ENCODE measurements around the gene ERFE. TPM values are rescaled to one million over a fixed set of nuclear protein-coding genes. Genes with fewer than 3 reads are reported as not detected.
A peak's percentile ranks its signal among the peaks of the same experiment; 100 is the strongest.

Gene ERFE
- total RNA-seq, 1 donor from 2014 or later = 2.6 TPM

DNA sequence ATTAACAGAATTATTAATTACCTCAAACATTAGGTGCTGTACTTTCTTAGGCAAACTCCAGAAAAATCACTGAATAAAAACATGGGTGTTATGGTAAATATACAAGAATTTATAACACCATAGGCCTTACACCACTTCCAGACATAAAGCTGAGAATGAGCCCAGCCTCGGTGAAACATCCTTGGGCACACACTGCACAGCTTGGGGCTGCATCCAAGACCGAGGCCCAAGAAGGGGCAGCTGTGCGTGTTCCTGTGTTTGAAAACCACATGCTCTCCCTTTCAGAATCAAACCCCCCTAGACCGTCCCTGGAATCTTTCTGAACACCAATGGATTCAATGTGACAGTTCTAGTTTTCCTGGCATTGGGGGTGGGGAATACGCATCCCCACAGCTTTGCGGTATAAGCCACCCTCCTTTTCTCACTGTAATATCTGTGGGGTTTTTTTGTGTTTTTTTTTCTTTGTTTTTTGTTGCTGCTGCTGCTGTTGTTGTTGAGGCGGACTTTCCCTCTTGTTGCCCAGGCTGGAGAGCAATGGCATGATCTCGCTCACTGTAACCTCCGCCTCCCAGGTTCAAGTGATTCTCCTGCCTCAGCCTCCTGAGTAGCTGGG, 12.9 kb downstream of the ERFE start:
- Mint-ChIP-seq H3K36me3 (ENCODE audit: low read depth) (peaks cover 23% of the 10 kb centered on the region), H3K4me3 (no peak overlapping the region), H3K9me3 (no peaks in the 10 kb centered on the region), H3K27ac (ENCODE audit: unreplicated experiment) (peak overlapping the region; percentile 81), H3K4me1 (no peaks in the 10 kb centered on the region), H3K27me3 (ENCODE audit: low read depth) (peaks cover 3% of the 10 kb centered on the region)
- TF ChIP-seq, protein P1, sequence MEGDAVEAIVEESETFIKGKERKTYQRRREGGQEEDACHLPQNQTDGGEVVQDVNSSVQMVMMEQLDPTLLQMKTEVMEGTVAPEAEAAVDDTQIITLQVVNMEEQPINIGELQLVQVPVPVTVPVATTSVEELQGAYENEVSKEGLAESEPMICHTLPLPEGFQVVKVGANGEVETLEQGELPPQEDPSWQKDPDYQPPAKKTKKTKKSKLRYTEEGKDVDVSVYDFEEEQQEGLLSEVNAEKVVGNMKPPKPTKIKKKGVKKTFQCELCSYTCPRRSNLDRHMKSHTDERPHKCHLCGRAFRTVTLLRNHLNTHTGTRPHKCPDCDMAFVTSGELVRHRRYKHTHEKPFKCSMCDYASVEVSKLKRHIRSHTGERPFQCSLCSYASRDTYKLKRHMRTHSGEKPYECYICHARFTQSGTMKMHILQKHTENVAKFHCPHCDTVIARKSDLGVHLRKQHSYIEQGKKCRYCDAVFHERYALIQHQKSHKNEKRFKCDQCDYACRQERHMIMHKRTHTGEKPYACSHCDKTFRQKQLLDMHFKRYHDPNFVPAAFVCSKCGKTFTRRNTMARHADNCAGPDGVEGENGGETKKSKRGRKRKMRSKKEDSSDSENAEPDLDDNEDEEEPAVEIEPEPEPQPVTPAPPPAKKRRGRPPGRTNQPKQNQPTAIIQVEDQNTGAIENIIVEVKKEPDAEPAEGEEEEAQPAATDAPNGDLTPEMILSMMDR (conservative IDR thresholded peaks at IDR 0.05) = no peak
- DNase-seq (ENCODE audit: low read depth, low spot score) = no peak

DNA sequence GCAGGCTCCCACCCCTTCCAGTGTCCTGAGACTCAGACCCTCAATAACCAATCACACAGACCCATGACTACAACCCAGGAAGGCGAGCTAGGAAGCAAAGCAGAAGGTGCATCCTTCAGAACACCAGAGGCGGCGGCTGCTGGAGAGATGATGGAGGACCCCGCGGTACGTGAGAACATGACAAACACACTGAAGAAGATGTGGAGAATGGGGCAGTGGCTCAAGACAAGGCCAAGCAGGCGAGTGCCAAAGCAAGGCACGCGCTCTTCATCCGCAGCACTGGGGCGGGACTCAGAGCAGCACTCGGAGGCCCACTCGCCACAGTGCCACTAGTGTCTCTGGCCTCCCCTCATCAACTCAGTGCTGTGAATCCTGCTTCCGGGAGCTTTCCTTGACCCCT, 13.7 kb downstream of the ERFE start:
- peak overlapping the region; percentile 83 for H3K27ac Mint-ChIP-seq (ENCODE audit: unreplicated experiment)
- peaks cover 28% of the 10 kb centered on the region for H3K36me3 Mint-ChIP-seq (ENCODE audit: low read depth)
- H3K9me3 Mint-ChIP-seq = no peaks in the 10 kb centered on the region
- H3K4me3 Mint-ChIP-seq = no peak overlapping the region
- H3K4me1 Mint-ChIP-seq = no peaks in the 10 kb centered on the region
- H3K27me3 Mint-ChIP-seq (ENCODE audit: low read depth) = peaks cover 3% of the 10 kb centered on the region
- no peak for DNase-seq (ENCODE audit: low read depth, low spot score)
- TF ChIP-seq, protein P1 (conservative IDR thresholded peaks at IDR 0.05) = no peak

DNA sequence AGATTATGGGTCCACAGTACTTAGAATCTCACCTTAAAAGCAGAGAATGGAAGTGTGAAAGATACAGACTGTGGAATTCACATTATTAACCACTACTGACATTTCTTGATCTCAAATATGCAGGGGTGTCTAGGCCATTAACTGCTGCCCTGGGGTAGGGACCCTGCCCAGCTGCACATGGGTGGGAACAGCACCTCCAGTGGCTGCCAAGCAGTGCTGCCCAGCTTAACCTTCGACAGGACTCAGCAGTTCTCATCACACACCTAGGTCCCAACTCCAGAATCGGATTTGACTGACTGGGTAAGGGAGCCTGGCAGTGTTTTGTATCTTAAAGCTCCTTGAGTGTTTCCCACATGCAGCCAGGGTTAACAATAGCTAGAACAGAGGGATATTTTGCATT, 14.9 kb downstream of the ERFE start:
- no peak for DNase-seq (ENCODE audit: low read depth, low spot score)
- Mint-ChIP-seq H3K9me3 (no peaks in the 10 kb centered on the region), H3K27ac (ENCODE audit: unreplicated experiment) (no peak overlapping the region), H3K36me3 (ENCODE audit: low read depth) (peaks cover 30% of the 10 kb centered on the region), H3K4me3 (no peak overlapping the region), H3K27me3 (ENCODE audit: low read depth) (no peaks in the 10 kb centered on the region), H3K4me1 (no peaks in the 10 kb centered on the region)
- TF ChIP-seq, protein P1 (conservative IDR thresholded peaks at IDR 0.05) = peak; percentile 40

DNA sequence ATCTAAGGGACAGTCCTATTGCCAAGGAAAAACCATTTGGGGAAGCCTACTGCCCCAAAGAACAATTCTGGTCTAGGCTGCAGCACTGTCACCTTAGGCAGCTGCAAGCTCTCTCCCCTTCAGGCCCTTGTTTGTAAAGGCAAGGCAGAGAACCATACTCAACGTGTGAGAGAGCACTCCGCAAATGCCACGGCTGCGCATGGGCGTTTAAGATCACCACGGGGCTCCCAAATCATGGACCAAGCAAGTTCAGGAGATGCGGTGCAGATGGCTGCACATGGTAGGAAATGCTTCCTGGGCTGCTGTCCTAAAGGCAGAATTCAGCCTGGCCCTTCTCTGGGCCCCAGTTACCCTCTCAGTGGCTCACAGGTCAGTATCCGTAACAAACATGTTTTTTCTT, 15.5 kb downstream of the ERFE start:
- TF ChIP-seq, protein P1 (conservative IDR thresholded peaks at IDR 0.05) = no peak
- no peak overlapping the region for H3K27ac Mint-ChIP-seq (ENCODE audit: unreplicated experiment)
- H3K27me3 Mint-ChIP-seq (ENCODE audit: low read depth) = no peaks in the 10 kb centered on the region
- no peaks in the 10 kb centered on the region for H3K9me3 Mint-ChIP-seq
- H3K4me3 Mint-ChIP-seq = no peak overlapping the region
- H3K4me1 Mint-ChIP-seq = no peaks in the 10 kb centered on the region
- no peak for DNase-seq (ENCODE audit: low read depth, low spot score)
- peaks cover 33% of the 10 kb centered on the region for H3K36me3 Mint-ChIP-seq (ENCODE audit: low read depth)

DNA sequence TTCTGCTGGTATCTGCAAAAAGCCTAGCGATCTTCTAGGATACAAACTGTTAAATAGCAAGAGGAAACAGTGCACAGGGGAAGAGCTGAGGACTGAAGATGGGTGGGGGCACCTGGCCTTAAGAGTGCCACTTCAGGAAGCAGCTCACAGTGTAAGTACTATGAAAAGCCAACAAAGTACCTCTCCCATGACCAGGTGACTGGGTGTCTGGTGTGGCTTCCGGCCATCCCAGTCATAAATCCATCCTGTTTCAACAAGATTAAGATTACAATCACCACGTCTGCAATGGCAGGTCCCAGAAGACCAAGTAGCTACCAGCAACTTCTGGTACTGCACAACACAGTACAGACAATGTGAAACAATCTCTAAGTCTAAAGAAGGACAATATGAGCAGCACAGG, 15.9 kb downstream of the ERFE start:
- TF ChIP-seq, protein P1 (conservative IDR thresholded peaks at IDR 0.05) = no peak
- DNase-seq (ENCODE audit: low read depth, low spot score) = no peak
- Mint-ChIP-seq H3K36me3 (ENCODE audit: low read depth) (peaks cover 33% of the 10 kb centered on the region), H3K27ac (ENCODE audit: unreplicated experiment) (no peak overlapping the region), H3K27me3 (ENCODE audit: low read depth) (no peaks in the 10 kb centered on the region), H3K4me3 (no peak overlapping the region), H3K9me3 (no peaks in the 10 kb centered on the region), H3K4me1 (no peaks in the 10 kb centered on the region)

All from neural crest cell (in vitro differentiated cells).